Stimulated activated CD4-positive, alpha-beta T cell treated with anti-CD3 and anti-CD28 coated beads, Interleukin-15, amount 100 ng/mL, for 1 hour (primary cell): ENCODE measurements around the gene DSCAM.
"Not testable (repeated sequence)": the region's sequence is repeated elsewhere in the genome, so short reads cannot be mapped to it uniquely, and the experiment has no call there.

Source experiments
- DNase-seq, 2 donors: peaks; one replicate each; pipeline ENCODE4 v3.0.0-alpha.2; 2020; ENCODE audit warnings: low read depth in 1 of 2, low spot score in 1 of 2

DSCAM gene

DNA sequence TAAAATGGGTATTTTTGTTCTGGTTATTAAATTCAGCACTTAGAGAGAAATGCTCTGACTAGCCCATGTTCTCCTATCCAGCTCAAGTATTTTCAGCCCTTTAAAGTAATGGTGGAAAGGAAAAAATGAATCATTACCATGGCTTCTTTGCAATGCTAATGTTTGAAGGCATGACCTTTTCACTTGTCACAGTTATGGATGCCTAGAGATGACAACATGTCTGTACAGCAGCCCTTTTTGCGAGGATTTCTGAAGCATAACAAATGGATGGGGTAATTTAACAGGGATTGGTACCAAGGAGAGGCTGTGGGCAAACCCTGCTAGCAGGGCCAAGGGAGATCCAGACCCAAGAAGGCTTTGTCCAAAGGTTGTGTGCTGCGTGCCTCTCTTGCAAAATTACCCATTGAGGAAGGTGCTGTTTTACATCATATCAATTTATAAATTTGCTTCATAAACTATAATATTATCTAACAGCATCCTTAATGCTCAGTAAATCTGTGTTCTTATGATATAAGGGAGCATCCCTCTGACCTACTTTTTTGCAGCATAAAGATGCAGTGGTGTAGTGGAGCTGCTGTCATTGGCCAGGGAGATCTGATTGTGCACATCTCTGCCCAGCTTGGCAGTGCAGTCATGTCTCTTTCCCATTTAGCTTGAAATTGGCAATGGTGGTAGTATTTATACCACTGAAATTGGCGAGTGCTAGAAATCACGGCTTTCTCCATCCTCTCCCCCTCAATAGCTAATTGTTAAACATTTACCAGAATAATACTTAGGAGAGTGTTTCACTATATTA, 652.6 kb downstream of the DSCAM start:
- DNase-seq, result no peak

- DNase-seq, result no peak
Observed at GRCh38 chr21:40191616-40192015, 655.3 kb downstream of the DSCAM start.

DNA sequence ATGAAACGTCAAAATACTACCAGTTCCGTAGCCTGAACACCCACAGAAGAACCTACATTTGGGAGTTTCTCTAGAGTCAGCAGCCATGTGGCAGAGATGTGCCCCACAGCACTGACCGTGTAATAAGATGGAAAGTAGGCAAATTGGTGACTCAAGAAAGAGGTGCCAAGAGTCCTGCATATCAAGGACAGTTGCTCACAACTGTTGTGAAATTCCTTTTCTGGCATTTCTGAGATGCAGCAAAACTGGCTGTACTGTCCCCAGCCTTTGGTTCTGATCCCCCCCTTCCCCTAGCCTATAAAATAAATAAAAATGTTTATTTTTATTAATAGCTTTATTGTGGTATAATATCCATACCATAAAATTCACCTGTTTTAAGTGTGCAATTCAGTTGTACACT, 655.8 kb downstream of the DSCAM start:
- DNase-seq, result no peak

DNA sequence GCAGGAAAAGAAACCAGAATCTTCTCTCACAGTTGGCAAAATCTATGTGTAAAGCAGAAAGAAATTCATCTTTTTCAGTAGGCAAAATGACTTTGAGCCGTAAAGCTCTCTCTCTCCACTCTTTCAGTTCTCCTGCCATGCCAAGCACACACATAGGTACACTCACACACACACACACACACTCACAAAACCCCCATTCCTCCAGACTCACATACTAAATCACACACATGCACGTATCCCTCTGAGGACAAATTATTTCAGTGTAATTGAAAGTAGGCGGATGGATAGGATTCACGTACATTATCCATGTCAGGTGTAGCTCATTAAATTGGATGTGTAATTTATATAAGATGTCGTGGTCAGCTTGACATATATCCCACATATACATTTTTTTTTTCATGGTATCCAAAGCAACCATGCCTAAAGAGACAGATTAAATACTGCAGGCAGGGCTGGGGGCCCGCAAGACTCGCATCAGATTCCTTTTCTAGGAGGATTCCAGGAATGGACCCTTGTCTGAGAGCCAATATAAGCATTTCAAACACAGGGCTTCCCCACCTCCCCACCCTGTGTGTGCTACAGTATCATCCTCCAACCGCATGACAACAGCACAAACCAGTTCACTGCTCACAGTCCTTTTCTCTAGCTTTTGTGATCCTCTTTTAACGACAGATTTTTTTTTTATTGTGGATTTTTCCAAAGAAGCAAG, 658.9 kb downstream of the DSCAM start:
- no peak for DNase-seq

GRCh38 chr21:40187244-40187643, 659.7 kb downstream of the DSCAM start:
- no peak for DNase-seq

GRCh38 chr21:40186045-40186444, 660.9 kb downstream of the DSCAM start:
- no peak for DNase-seq

GRCh38 chr21:40185208-40185607, 661.8 kb downstream of the DSCAM start:
- DNase-seq, result no peak

DNA sequence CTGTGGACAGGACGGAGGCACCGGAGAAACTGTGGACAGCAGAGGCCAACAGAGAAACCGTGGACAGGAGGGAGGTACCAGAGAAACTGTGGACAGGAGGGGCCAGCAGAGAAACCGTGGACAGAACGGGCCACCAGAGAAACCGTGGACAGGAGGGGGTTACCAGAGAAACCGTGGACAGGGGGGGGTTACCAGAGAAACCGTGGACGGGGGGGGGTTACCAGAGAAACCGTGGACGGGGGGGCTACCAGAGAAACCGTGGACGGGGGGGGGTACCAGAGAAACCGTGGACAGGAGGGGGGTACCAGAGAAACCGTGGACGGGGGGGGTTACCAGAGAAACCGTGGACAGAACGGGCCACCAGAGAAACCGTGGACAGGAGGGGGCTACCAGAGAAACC, 664.5 kb downstream of the DSCAM start:
- DNase-seq, result not testable (repeated sequence)

GRCh38 chr21:40179166-40179565, 667.8 kb downstream of the DSCAM start:
- DNase-seq, result no peak

DNA sequence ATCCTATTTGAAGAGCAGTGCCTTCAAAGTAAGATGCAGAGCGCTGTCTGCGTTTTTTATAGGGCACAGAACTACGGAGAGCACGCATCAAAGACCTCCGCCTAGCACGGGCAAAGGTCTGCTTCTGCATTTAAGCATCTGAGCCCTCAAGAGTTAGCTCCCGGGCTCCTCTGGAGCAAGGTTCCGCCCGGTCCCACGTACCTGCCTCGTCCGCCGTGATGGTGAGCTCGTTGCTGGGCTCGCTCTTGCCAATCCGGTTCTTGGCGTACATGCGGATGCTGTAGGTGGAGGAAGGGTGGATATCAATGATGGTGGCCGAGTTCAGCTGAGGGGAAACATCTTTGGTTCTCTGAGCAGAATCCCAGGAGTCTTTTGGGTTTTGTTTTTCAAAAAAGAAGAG, 668.2 kb downstream of the DSCAM start:
- DNase-seq, result no peak

DNA sequence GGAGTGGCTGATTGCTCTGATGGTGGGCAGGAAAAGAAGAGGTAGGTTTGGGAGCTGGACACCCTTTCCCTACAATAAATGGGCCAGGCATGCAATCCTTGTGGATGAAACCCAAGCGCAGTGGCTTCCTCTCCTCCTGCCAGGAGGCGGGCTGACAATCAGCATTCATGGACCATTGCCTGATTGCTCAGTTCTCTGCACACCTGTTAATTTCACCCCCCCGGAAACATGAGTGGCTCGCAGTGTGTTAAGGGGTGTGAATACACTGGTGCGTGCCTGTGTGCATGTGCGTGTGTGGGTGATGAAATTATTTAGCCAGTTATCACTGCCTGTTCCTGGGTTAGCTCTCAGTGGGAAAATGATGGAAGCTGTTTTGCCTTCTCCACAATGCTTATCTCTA, 669.0 kb downstream of the DSCAM start:
- DNase-seq, result no peak

DNA sequence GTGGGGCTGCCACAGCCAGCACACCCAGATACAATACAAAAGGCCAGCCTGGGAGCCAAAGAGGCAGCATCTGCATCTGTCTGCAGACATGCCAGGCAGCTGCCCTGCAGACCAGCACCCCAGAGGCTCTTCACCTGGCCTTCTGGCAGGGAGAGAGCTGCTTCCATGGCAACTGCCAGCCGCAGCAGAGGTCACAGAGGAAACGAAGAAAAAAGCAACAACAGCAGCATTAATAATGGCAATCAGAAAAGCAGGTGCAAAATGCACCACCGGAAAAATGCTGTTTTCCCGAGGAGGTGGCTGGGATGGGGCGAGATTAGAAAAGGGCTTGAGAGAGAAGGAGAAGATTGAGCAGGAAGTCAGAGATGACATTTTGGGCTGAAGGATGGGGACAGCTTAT, 670.2 kb downstream of the DSCAM start:
- DNase-seq, result no peak

- DNase-seq, result no peak
Observed at GRCh38 chr21:40173816-40174215, 673.1 kb downstream of the DSCAM start.

GRCh38 chr21:40169971-40170370, 677.0 kb downstream of the DSCAM start:
- DNase-seq, result no peak

GRCh38 chr21:40166291-40166843, 680.6 kb downstream of the DSCAM start:
- no peak for DNase-seq

GRCh38 chr21:40165773-40166070, 681.2 kb downstream of the DSCAM start:
- DNase-seq, result no peak

DNA sequence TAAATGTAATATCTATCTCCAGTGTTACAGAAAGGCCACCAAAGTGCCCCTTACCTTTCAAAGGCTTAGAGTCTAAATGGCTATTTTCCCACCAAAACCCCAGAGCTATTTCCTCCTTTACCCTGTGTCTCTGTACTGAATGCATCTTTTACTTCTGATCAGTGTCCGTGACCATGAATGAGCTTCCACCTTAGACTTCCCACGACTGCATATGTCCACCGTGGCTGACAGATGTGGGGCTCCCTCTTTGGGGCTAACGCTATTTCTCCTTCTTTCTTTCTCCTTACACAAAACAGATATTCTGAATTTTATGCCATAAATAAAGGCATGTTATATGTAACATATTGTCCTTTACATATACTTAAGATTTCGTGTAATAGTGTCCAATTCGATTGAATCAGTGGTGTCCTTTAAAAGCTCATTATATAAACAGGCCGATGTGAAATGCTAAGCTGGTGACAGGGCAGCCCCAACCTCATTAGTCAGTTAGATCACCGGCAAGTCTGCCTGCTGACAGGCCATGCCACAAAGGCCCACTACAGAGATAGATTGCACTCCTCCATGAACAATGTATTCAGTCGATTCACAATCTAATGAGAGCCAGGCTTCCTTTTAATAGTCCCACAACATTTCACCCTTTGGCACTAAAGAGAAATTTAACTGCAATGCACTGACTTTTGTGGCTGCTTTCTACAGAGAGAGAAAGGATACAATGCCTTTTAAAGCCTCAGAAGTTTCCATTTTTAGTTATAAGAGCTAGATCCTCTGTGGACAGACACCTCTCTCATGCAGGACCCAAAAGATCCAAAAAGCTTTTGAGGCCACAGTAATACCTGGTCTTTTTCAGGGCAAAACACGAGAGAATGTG, 681.8 kb downstream of the DSCAM start:
- DNase-seq, result no peak

DNA sequence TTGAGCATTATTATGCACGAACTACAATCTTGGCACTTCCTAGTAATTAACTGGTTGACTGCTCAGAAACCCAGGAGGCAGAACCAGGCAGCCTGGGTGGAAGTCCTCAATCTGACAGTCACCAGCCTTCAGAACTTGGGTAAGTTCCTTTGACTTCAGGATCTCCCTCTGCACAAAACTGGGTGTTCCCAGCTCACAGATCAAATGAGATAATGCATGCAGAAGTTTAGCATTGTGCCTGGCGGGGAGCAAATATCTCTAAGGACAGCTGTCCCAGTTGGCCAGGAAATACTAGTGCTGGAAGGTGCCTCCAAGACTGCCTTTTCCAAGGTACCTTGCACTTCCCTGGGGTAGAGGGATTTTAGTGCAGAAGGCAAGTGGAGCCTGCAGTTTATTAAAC, 684.9 kb downstream of the DSCAM start:
- DNase-seq, result no peak

- DNase-seq, result no peak
Observed at GRCh38 chr21:40160911-40161310, 686.0 kb downstream of the DSCAM start.

GRCh38 chr21:40158366-40158765, 688.6 kb downstream of the DSCAM start:
- no peak for DNase-seq

GRCh38 chr21:40155563-40155962, 691.4 kb downstream of the DSCAM start:
- DNase-seq, result no peak

DNA sequence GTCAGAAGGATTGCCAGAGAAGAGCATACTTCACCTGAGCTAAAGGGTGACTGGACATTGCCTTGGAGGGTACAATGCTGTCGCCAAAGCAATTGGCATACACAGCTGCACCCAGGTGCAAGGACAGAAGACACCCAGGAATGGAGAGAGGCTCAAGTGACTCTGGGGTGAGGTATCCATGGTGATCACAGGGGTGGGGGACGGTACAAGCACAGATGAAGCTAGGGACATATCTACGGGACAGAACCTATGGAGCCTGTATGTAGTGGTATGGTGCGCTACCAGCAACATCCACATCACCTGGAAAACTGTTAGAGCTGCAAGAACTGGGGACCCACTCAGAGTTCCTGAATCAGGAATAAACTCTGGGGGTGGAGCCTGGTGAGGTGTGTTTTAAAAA, 693.6 kb downstream of the DSCAM start:
- no peak for DNase-seq
